ENCODE results near the gene RREB1.

- no peak for TF ChIP-seq CTCF (optimal IDR thresholded peaks at IDR 0.05 in 1 of 3, IDR thresholded peaks at IDR 0.05 in 1 of 3, conservative IDR thresholded peaks at IDR 0.05 in 1 of 3; ENCODE audit: extremely low read depth in 1 of 3, insufficient read depth in 2 of 3, low read length in 3 of 3)
- TF ChIP-seq EZH2 (IDR thresholded peaks at IDR 0.05; ENCODE audit: low read length): no peak
Measured at GRCh38 chr6:7264041-7264440, 156.3 kb downstream of the RREB1 start.

All from keratinocyte (primary cell).